CD4-positive, alpha-beta T cell (primary cell): Measurements from ENCODE around the gene TBC1D22B. TPM values are rescaled to one million over a fixed set of nuclear protein-coding genes. Genes with fewer than 3 reads are reported as not detected.

Experiments
- ATAC-seq: fragments of 200-7000 bp; cut with Tn5 transposase; one replicate; pipeline ENCODE4 v1.10.0; 2022; ENCODE audit warnings: mild to moderate bottlenecking; ENCODE audit not compliant: poor library complexity
- CTCF ChIA-PET: fragments of 350-600 bp; sonication (Branson Sonifier 250); formaldehyde crosslinking; loops from one replicate; lab custom pipeline; 2021; ENCODE audit warnings: antibody characterized with exemption, inconsistent platforms; lab: Charles Lee
- POLR2A ChIA-PET: fragments of 350-600 bp; sonication (Branson Sonifier 250); formaldehyde crosslinking; loops from one replicate; lab custom pipeline; 2021; ENCODE audit warnings: antibody characterized with exemption, inconsistent platforms; lab: Charles Lee
- DNase-seq, 14 experiments: peaks; one replicate each; pipeline ENCODE4 v3.0.0-alpha.2; 2013 to 2020; ENCODE audit warnings: mixed read lengths in 2 of 14
- H3K27ac ChIP-seq, 2 donors: one replicate each; pipeline versions ENCODE4 v1.5.1 to v1.7.0; 2013; ENCODE audit warnings: low read length in 2 of 2, low read depth in 1 of 2, mild to moderate bottlenecking in 1 of 2
- H3K27me3 ChIP-seq, 2 experiments: 1 replicate in 1 of 2; 2 replicates in 1 of 2; pipeline versions ENCODE4 v1.6.1 to v1.7.0; 2013; ENCODE audit warnings: low read length in 2 of 2, control low read depth in 1 of 2, mild to moderate bottlenecking in 1 of 2, moderate library complexity in 1 of 2; ENCODE audit not compliant: insufficient read depth in 2 of 2, control insufficient read depth in 1 of 2
- H3K36me3 ChIP-seq: one replicate; pipeline ENCODE4 v1.6.1; 2013; ENCODE audit warnings: low read length, control low read depth; ENCODE audit not compliant: insufficient read depth
- H3K4me1 ChIP-seq: one replicate; pipeline ENCODE4 v1.6.1; 2013; ENCODE audit warnings: low read length, control low read depth; ENCODE audit not compliant: insufficient read depth
- H3K4me3 ChIP-seq: one replicate; pipeline ENCODE4 v1.5.1; 2013; ENCODE audit warnings: mild to moderate bottlenecking, low read length, moderate library complexity
- H3K9me3 ChIP-seq, 2 experiments: 1 replicate in 1 of 2; 2 replicates in 1 of 2; pipeline versions ENCODE4 v1.6.1 to v1.7.0; 2013; ENCODE audit warnings: low read length in 2 of 2, mild to moderate bottlenecking in 2 of 2, control low read depth in 1 of 2, moderate library complexity in 1 of 2; ENCODE audit not compliant: control insufficient read depth in 1 of 2, insufficient read depth in 1 of 2
- H3K27ac Mint-ChIP-seq: one replicate; pipeline ENCODE4 v1.8.0; 2020; ENCODE audit warnings: mixed read lengths
- H3K27me3 Mint-ChIP-seq: one replicate; pipeline ENCODE4 v1.8.0; 2021; ENCODE audit warnings: mixed read lengths
- H3K36me3 Mint-ChIP-seq: one replicate; pipeline ENCODE4 v1.8.0; 2021; ENCODE audit warnings: low read depth, mixed read lengths
- H3K4me1 Mint-ChIP-seq: one replicate; pipeline ENCODE4 v1.8.0; 2021; ENCODE audit warnings: low read depth, mixed read lengths
- H3K4me3 Mint-ChIP-seq: one replicate; pipeline ENCODE4 v1.8.0; 2020; ENCODE audit warnings: mild to moderate bottlenecking, mixed read lengths
- H3K9me3 Mint-ChIP-seq: one replicate; pipeline ENCODE4 v1.8.0; 2020; ENCODE audit warnings: mixed read lengths
- CTCF ChIP-seq: fragments of 200-600 bp; IDR thresholded peaks from one replicate; pipeline ENCODE4 v1.8.0; 2022; ENCODE audit warnings: antibody characterized with exemption, mild to moderate bottlenecking
- intact Hi-C, 2 experiments: fragments of 100-400 bp; cut with DNase I in 1 of 2; cut with micrococcal nuclease in 1 of 2; formaldehyde crosslinking; loops; one replicate each; pipeline versions ENCODE4 v1.15.1 to v1.9.0; 2023 to 2025; cut with DNase I, micrococcal nuclease
- total RNA-seq, 174 experiments: library from RNA in 2 of 174; stranded (reverse) in 2 of 174; gene quantifications; one replicate each; pipeline ENCODE4 v1.2.3 and lab custom pipeline; 2021 to 2026

TBC1D22B gene
- total RNA-seq, 2 experiments from 2014 or later, result 5.9 to 6.6 TPM

- peaks cover 10% of the 10 kb centered on the region for H3K4me1 ChIP-seq
- no peak overlapping the region for H3K27ac ChIP-seq
- intact Hi-C loops, result no loop called here
- no peaks in the 10 kb centered on the region for H3K9me3 ChIP-seq
- no peak for TF ChIP-seq CTCF
- ATAC-seq, result no peak
- no peak overlapping the region for H3K4me3 ChIP-seq
- no peak overlapping the region for H3K27ac Mint-ChIP-seq
- no peak overlapping the region for H3K4me3 Mint-ChIP-seq
- no peaks in the 10 kb centered on the region for H3K9me3 Mint-ChIP-seq
- peaks cover 12% of the 10 kb centered on the region for H3K4me1 Mint-ChIP-seq
- H3K27me3 ChIP-seq, result no peaks in the 10 kb centered on the region
- no peak for DNase-seq
- H3K36me3 ChIP-seq, result no peaks in the 10 kb centered on the region
- POLR2A ChIA-PET, result no interaction called here
- no peaks in the 10 kb centered on the region for H3K27me3 Mint-ChIP-seq
- CTCF ChIA-PET, result interaction anchor here (1.1 to 1.2 kb wide), 2 partner anchors 15 to 19 kb away, joined by 3 read pairs; partner anchors contain the start of genes TBC1D22B and TMEM217
- no peaks in the 10 kb centered on the region for H3K36me3 Mint-ChIP-seq
These were observed 19.2 kb upstream of the TBC1D22B start for GRCh38 chr6:37238381-37238780.

GRCh38 chr6:37239526-37239925, 18.0 kb upstream of the TBC1D22B start:
- Mint-ChIP-seq H3K27me3 (no peaks in the 10 kb centered on the region), H3K4me1 (peaks cover 12% of the 10 kb centered on the region), H3K27ac (no peak overlapping the region), H3K4me3 (no peak overlapping the region), H3K9me3 (no peaks in the 10 kb centered on the region), H3K36me3 (no peaks in the 10 kb centered on the region)
- no peak for TF ChIP-seq CTCF
- Histone ChIP-seq H3K27me3 (no peaks in the 10 kb centered on the region), H3K4me3 (no peak overlapping the region), H3K4me1 (peaks cover 10% of the 10 kb centered on the region), H3K27ac (no peak overlapping the region), H3K9me3 (no peaks in the 10 kb centered on the region), H3K36me3 (no peaks in the 10 kb centered on the region)
- ChIA-PET CTCF (no interaction called here), POLR2A (interaction anchor here (2.3 kb wide), 1 partner anchor 18 kb away, joined by 7 read pairs; the partner anchor contains the start of genes TBC1D22B and TMEM217)
- no peak for DNase-seq
- ATAC-seq, result no peak
- intact Hi-C loops, result no loop called here

- H3K4me1 ChIP-seq, result peaks cover 10% of the 10 kb centered on the region
- H3K27ac ChIP-seq, result no peak overlapping the region
- H3K36me3 ChIP-seq, result no peaks in the 10 kb centered on the region
- no peaks in the 10 kb centered on the region for H3K9me3 ChIP-seq
- no peaks in the 10 kb centered on the region for H3K27me3 Mint-ChIP-seq
- peak; percentile 13 to 75 (median 46) for DNase-seq
- no peak for TF ChIP-seq CTCF
- H3K27me3 ChIP-seq, result no peaks in the 10 kb centered on the region
- POLR2A ChIA-PET, result interaction anchor here (0.8 to 2.3 kb wide), 2 partner anchors 17 to 18 kb away, joined by 3 to 7 read pairs; partner anchors contain the start of genes TBC1D22B and TMEM217
- H3K4me3 Mint-ChIP-seq, result no peak overlapping the region
- no peak overlapping the region for H3K4me3 ChIP-seq
- intact Hi-C loops, result no loop called here
- no peaks in the 10 kb centered on the region for H3K9me3 Mint-ChIP-seq
- H3K27ac Mint-ChIP-seq, result peak overlapping the region; percentile 22
- ATAC-seq, result peak; percentile 76
- CTCF ChIA-PET, result no interaction called here
- H3K36me3 Mint-ChIP-seq, result no peaks in the 10 kb centered on the region
- H3K4me1 Mint-ChIP-seq, result peaks cover 12% of the 10 kb centered on the region
These were observed 17.4 kb upstream of the TBC1D22B start for GRCh38 chr6:37239950-37240713.
